HepG2 (cell line): ENCODE measurements around the gene CRYAB. TPM values are rescaled to one million over a fixed set of nuclear protein-coding genes. Genes with fewer than 3 reads are reported as not detected.
A peak's percentile ranks its signal among the peaks of the same experiment; 100 is the strongest.

Experiments
- CCDC6 ChIP-seq: sonication (generic); formaldehyde crosslinking; IDR thresholded peaks from 2 replicates; pipeline ENCODE4 v1.8.1; 2022; ENCODE audit warnings: mild to moderate bottlenecking, missing genetic modification reagents, moderate library complexity
- CSRNP1 ChIP-seq: sonication (generic); formaldehyde crosslinking; IDR thresholded peaks from 2 replicates; pipeline ENCODE4 v1.8.1; 2023; ENCODE audit warnings: mild to moderate bottlenecking, missing genetic modification reagents
- HBP1 ChIP-seq: IDR thresholded peaks from 2 replicates; pipeline ENCODE4 v1.6.1; 2016; ENCODE audit warnings: low read depth, control low read depth
- HMGXB3 ChIP-seq: sonication (generic); formaldehyde crosslinking; IDR thresholded peaks from 2 replicates; pipeline ENCODE4 v1.4.0; 2020; ENCODE audit warnings: missing genetic modification reagents, borderline replicate concordance
- XRCC5 ChIP-seq: fragments of 200-400 bp; formaldehyde crosslinking; optimal IDR thresholded peaks from 2 replicates; pipeline ENCODE3; 2017; ENCODE audit warnings: mild to moderate bottlenecking, low read length
- polyA plus RNA-seq, 8 experiments: library from polyadenylated mRNA; depleted of rRNA in 3 of 8; stranded (reverse) in 7 of 8; unstranded in 1 of 8; fragments of >200 nt; fragmentation: Illumina TruSeq in 4 of 8; extraction: Trizol in 4 of 8; gene quantifications; 2 replicates each; pipeline versions ENCODE4 v1.2.1 to v1.2.3, GENCODE V29; 2011 to 2016; ENCODE audit warnings: low read depth in 4 of 8, missing spikeins in 1 of 8, mixed read lengths in 1 of 8; ENCODE audit not compliant: insufficient read depth in 1 of 8
- total RNA-seq, 5 experiments: library from RNA; depleted of rRNA; stranded (reverse); fragments of >200 nt; fragmentation: Illumina TruSeq; extraction: Trizol; gene quantifications; 2 replicates each; pipeline ENCODE4 v1.2.3, GENCODE V29; 2016; ENCODE audit warnings: low read depth in 1 of 5
- TF ChIP-seq, protein P1 (sequence below), 2 experiments: fragments of 450-650 bp in 1 of 2; sonication (generic) in 1 of 2; formaldehyde crosslinking in 1 of 2; IDR thresholded peaks; 2 replicates each; pipeline versions ENCODE4 v1.6.1 to v1.8.0; 2016 to 2022; ENCODE audit warnings: antibody characterized with exemption in 1 of 2, mild to moderate bottlenecking in 1 of 2, missing genetic modification reagents in 1 of 2
- TF ChIP-seq, protein P2 (sequence below): sonication (generic); formaldehyde crosslinking; IDR thresholded peaks from 2 replicates; pipeline ENCODE4 v1.4.0; 2020; ENCODE audit warnings: missing genetic modification reagents

CRYAB gene
- total and polyA plus RNA-seq, 2 of the 13 experiments (the other 11 are each of a cell fraction or from before 2014, with no cell fraction given), result 0.55 to 1.1 TPM

DNA sequence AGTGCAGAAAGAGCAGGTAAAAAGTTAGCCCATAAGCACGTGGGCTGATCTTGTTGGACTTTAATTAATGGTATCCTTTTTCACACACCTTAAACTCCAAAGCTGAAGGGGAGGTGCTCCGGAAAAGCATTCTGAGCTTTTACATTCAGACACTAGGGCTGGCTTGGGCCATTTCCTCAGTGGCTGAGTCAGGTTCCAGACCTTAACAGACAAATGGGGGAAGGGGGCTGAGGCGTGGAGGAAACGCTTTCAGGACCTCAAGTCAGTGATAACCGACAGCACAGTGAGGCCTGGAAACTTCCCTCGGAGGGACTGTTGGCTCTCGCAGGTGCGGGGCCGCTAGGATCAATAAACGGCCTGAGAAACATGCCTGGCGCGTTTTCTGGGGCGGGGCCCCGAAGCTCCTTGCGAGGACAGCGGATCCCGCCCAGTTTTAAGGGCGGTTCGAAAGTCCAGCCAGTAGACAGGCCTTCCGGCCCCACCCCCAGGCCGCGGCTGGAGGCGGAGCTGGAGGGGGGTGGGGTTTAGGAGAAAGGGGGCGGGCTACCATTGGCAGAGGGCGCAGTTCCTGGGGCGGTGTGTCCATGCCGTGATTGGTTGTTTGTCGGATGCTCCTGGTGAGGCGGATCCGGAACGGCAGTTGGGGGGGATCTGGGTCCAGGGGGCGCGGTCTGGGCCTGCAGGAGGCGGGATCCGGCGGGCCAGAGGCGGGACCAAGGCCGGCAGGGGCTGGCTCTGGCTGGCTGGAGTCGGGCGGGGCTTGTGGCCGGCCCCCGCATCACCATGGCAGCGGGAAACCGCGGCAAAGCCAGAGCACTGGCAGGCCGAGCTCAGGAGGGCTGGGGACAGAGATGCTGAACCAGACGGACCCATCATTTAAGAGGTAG is 15.2 kb upstream of the CRYAB start (continued):
- TF ChIP-seq, protein P1, sequence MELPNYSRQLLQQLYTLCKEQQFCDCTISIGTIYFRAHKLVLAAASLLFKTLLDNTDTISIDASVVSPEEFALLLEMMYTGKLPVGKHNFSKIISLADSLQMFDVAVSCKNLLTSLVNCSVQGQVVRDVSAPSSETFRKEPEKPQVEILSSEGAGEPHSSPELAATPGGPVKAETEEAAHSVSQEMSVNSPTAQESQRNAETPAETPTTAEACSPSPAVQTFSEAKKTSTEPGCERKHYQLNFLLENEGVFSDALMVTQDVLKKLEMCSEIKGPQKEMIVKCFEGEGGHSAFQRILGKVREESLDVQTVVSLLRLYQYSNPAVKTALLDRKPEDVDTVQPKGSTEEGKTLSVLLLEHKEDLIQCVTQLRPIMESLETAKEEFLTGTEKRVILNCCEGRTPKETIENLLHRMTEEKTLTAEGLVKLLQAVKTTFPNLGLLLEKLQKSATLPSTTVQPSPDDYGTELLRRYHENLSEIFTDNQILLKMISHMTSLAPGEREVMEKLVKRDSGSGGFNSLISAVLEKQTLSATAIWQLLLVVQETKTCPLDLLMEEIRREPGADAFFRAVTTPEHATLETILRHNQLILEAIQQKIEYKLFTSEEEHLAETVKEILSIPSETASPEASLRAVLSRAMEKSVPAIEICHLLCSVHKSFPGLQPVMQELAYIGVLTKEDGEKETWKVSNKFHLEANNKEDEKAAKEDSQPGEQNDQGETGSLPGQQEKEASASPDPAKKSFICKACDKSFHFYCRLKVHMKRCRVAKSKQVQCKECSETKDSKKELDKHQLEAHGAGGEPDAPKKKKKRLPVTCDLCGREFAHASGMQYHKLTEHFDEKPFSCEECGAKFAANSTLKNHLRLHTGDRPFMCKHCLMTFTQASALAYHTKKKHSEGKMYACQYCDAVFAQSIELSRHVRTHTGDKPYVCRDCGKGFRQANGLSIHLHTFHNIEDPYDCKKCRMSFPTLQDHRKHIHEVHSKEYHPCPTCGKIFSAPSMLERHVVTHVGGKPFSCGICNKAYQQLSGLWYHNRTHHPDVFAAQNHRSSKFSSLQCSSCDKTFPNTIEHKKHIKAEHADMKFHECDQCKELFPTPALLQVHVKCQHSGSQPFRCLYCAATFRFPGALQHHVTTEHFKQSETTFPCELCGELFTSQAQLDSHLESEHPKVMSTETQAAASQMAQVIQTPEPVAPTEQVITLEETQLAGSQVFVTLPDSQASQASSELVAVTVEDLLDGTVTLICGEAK (IDR thresholded peaks at IDR 0.05), result no peak
- TF ChIP-seq, protein P1 (CRISPR knock-in tag; IDR thresholded peaks at IDR 0.05), result peak; percentile 73
- 0 out of 2 replicates have a peak, but pooled peaks have one; percentile 75 for TF ChIP-seq CSRNP1 (CRISPR knock-in tag)
- peak; percentile 71 for TF ChIP-seq CCDC6 (CRISPR knock-in tag)
- peak; percentile 72; the same call in 1 of the 2 replicates for TF ChIP-seq HMGXB3
- TF ChIP-seq XRCC5, result peak; percentile 47
- TF ChIP-seq, protein P2, sequence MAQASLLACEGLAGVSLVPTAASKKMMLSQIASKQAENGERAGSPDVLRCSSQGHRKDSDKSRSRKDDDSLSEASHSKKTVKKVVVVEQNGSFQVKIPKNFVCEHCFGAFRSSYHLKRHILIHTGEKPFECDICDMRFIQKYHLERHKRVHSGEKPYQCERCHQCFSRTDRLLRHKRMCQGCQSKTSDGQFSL (CRISPR knock-in tag), result peak; percentile 56; the same call in 1 of the 2 replicates
- peak; percentile 44; the same call in 1 of the 2 replicates for TF ChIP-seq HBP1
